HG03280 (cell line): Measurements from ENCODE around the gene PHC3.
"Not testable (repeated sequence)": the region's sequence is repeated elsewhere in the genome, so short reads cannot be mapped to it uniquely, and the experiment has no call there.

Experiments
- ATAC-seq: cut with Tn5 transposase; IDR thresholded peaks from one replicate; pipeline ENCODE4 v1.9.1; 2021; ENCODE audit warnings: mild to moderate bottlenecking, moderate library complexity; ENCODE audit not compliant: unreplicated experiment

PHC3 gene, protein sequence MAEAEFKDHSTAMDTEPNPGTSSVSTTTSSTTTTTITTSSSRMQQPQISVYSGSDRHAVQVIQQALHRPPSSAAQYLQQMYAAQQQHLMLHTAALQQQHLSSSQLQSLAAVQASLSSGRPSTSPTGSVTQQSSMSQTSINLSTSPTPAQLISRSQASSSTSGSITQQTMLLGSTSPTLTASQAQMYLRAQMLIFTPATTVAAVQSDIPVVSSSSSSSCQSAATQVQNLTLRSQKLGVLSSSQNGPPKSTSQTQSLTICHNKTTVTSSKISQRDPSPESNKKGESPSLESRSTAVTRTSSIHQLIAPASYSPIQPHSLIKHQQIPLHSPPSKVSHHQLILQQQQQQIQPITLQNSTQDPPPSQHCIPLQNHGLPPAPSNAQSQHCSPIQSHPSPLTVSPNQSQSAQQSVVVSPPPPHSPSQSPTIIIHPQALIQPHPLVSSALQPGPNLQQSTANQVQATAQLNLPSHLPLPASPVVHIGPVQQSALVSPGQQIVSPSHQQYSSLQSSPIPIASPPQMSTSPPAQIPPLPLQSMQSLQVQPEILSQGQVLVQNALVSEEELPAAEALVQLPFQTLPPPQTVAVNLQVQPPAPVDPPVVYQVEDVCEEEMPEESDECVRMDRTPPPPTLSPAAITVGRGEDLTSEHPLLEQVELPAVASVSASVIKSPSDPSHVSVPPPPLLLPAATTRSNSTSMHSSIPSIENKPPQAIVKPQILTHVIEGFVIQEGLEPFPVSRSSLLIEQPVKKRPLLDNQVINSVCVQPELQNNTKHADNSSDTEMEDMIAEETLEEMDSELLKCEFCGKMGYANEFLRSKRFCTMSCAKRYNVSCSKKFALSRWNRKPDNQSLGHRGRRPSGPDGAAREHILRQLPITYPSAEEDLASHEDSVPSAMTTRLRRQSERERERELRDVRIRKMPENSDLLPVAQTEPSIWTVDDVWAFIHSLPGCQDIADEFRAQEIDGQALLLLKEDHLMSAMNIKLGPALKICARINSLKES

DNA sequence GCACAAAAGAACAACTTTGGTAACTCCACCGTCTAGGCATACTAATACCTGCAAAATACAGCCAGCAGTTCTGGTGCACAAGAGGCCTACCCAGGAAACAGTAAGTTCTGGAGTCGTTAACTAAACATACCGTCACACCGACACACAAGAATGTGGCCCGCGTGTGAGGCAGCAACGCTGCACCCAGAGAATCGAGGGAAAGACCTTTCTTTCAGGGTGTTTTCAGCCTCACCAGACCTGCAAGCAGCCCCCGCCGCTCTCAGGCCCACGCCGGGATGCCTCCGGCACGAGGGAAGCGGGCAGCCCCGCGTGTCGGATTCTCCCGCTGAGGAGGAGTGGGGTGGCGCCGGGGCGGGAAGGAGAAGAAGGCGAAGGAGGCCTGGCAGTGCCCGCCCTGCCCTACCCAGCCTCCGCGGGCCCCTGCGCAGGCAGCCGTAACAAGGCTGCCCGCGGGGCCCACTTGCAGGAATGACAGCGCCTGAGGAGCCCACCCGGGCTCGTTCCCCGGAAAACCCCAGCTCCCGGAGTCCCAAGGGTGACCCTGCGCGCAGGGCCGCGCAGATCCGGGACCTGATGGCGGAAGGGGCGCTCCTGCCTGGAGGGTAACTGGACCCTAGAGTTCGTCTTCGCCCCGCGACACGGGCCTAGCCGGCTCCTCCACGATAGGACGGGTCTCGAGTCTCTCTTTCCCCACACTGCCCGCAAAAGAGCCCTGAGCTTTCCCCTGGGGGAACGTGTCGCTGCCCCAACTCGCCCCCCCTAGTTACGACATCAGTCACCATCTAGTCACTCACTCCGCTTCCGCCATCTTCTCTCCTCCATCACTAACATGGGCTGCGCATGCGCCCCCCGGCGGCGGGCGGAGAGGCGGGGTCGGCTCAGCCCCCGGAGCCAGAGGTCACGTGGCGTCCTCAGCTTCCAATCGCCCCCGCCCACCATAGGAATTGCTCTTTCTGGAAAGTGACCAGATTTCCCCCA lies at the start of gene PHC3:
PHC3 (minus strand) TSS at position 826 of the 978 bp plus-strand sequence; CDS start at position 808, 18 bp downstream.
- ATAC-seq, result peak; percentile 81

DNA sequence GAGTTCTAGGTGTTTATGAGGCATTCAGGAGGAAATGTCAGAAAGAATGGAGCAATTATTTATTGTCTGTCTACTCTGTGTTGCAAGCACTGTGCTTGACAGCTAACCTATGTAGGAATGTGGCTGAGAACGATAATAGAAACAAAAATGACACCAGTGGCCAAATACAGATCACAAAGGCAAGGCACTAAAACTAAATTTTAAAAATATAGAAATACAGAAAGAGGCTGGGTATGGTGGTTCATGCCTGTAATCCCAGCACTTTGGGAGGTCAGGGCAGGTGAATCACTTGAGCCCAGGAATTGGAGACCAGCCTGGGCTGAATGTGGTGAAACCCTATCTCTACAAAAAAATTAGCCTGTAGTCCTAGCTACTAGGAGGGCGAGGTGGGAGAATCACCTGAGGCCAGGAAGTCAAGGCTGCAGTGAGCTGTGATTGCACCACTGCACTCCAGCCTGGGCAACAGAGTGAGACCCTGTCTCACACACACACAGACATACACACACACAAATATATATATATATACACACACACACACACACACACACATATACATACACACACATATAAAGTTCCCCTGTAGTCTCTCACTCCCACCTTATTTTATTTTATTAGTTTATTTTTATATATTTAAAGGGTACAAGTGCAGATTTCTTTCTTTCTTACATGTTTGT lies 46.7 kb upstream of the PHC3 start:
- ATAC-seq, result no peak

DNA sequence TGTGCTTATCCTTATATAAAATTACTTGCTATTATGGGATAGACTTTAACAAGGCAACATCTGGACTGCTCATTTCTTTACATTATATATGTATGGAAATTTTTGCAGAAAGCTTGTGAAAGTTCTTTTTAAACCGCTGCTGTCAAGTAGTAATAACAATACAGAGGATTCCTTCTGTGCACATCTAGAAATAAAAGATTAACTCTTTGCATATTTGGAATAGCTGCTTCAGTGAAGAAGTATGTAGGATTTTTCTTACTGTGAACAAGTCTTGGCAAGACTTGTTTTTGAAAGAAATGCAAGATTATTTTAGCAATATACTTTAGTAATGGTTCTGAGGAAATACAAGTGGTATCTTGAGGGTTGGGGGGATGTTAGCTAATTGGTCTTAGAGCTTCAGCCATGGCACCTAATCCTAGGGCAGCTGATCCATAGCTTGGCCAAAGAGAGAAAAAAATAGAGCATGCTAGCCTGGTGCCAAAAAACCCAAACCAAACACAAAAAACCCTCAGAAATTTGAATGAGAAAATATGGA lies 45.0 kb upstream of the PHC3 start:
- no peak for ATAC-seq

DNA sequence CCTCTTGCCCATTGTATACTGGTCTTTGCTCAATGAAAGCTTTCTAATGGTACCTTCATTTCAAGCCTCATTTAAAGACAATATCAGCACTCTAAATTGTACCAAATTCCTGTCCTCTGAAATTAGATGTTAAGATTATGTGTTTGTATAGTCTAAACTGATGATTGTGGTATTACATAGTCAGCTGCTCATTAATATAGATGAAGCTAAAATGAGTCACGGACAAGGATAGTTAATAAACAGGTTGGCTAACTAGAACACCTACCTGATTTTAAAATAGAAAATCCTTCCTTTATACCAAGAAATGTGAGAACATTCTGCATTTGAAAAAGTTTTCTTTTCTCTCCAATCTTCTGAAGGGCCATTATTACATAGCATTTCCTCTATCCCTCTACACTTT lies 43.6 kb upstream of the PHC3 start:
- no peak for ATAC-seq

DNA sequence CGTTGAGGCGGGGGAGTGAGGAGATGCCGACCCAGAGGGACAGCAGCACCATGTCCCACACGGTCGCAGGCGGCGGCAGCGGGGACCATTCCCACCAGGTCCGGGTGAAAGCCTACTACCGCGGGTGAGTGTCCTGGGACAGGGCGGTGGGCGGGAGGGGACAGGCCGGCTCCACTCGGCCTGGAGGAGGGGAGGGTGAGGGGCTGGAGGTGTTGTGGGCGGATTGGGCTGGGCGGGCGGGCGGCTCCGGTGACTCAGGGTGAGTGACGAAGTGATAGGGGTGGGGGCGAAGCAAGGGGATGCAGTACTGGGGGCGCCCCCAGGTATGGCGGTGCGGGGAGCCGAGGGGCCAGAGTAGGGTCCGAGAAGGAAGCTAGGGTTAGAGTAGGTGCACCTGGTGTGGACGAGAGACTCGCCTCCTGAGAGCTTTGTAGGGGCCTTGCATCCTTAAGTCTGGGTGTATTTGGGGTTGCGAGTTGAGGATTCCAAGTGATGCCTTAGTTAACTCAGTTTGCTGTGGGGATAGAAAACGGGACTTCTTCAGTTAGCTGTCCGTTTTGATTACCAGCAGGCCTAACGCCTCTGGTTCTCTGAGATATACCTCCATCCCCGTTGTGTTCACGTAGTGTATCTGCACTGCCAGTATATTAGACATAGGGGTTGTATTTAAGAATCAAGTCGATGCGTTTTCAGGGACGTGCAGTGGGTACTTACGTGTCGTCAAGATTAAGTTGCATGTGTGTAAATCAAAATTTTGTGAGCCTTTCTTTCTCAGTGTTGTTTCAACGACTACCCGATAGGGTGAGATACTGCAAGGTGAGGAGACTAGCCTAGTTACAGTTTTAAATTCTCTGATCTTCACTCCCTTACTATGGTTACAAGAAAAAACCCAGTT lies 41.4 kb upstream of the PHC3 start:
- peak; percentile 20 for ATAC-seq

DNA sequence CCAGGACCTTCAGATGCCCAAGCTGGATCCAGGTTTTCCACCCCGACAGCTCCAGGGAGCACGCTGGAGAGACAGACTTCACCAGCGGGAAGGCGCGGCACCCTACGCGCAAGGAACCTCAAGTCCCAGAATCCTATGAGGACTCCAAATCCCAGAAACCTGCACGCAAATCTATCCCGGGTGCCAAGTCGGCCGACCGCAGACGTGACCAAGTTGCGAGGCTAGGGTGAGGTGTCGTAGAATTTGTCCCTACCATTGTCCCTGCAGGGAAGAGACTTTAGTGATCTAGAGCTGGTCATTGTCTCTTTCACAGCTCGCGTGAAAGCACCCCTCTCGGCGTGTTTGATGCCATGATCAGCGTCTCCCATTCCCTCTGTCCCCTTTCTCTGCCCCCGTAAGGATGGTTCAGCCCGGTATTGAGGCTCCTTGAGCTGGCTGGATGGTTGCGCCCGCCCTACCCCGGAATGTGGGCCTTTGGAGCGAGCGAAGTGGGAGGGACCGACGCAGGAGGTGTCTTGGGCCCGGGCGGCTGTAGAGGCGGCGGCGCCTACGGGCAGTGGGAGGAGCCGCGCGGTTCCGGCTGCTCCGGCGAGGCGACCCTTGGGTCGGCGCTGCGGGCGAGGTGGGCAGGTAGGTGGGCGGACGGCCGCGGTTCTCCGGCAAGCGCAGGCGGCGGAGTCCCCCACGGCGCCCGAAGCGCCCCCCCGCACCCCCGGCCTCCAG lies 40.6 kb upstream of the PHC3 start, which contains the start of gene PRKCI:
PRKCI (plus strand) TSS at position 501 of the 723 bp plus-strand sequence. CDS start 246 bp downstream, outside the sequence.
- peak; percentile 97 for ATAC-seq

DNA sequence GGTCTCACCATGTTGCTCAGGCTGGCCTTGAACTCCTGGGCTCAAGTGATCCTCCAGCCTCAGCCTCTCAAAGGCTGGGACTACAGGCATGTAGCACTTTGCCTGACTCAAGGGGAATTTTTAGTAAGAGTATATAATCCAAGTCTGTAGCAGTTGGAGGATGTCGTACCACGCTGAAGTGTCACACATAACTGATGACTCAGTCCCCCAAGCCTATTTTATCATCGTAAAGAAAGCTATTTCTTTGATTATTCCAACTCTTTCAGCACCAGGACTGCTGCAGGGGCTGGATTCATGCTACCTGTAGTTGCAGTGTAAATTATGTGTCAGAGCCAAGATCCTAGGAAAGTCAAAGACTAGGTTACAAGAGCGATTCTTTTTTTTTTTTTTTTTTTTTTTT lies 39.3 kb upstream of the PHC3 start:
- no peak for ATAC-seq

DNA sequence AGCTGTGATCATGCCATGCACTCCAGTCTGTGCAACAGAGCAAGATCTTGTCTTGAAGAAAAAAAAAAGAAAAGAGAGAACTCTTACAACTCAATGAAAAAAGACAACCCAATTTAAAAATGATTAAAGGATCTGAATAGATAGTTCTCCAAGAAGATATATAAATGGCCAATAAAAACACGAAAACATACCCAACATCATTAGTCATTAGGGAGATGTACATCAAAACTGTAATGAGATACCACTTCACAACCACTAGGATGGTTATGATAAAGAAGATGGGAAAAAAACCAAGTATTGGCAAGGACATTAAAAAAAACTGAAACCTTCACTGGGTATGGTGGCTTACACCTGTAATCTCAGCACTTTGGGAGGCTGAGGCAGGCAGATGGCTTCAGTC lies 38.3 kb upstream of the PHC3 start:
- ATAC-seq, result no peak

DNA sequence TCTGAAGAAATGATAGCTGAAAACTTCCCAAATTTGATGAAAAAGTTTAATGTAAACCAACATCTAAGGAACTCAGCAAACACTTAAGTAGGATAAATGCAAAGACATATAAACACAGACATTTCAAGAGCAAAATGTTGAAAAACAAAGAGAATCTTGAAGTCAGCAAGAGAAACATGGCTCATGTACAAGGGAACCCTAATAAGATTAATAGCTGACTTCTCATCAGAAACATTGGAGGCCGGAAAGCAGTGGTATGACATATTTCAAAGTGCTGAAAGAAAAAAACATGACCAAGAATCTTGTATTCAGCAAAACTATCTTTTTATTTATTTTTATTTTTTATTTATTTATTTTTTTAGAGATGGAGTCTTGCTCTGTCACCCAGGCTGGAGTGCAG lies 30.1 kb upstream of the PHC3 start:
- no peak for ATAC-seq

DNA sequence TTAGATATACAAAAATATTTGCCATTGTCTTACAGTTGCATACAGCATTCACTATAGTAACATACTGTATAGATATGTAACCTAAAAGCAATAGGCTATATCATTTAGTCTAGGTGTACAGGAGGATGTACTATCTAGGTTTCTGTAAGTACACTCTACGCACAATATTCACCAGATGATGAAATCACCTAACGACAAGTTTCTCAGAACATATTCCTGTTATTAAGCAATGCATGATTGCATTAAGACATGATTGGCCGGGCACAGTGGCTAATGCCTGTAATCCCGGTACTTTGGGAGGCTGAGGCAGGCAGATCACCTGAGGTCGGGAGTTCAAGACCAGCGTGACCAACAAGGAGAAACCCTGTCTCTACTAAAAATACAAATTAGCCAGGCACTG lies 26.2 kb upstream of the PHC3 start:
- ATAC-seq, result no peak

DNA sequence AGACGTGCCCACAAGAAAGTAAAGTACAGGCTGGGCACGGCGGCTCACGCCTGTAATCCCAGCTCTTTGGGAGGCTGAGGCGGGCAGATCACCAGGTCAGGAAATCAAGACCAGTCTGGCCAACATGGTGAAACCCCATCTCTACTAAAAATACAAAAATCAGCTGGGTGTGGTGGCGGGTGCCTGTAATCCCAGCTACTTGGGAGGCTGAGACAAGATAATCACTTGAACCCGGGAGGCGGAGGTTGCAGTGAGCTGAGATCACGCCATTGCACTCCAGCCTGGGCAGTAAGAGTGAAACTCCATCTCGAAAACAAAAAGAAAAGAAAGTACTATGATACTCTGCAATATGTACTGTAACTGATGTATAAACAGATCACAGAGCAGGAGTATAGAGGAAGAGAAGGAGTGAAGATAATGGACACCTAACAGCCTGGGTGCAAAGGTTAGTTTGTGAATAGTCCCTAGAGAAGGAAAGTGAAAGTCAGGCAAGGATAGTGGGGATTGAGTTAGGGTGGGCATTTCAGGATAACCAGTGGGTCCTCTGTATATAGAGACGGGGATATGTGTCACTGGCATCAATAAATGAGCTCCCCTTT lies 24.7 kb upstream of the PHC3 start:
- not testable (repeated sequence) for ATAC-seq

DNA sequence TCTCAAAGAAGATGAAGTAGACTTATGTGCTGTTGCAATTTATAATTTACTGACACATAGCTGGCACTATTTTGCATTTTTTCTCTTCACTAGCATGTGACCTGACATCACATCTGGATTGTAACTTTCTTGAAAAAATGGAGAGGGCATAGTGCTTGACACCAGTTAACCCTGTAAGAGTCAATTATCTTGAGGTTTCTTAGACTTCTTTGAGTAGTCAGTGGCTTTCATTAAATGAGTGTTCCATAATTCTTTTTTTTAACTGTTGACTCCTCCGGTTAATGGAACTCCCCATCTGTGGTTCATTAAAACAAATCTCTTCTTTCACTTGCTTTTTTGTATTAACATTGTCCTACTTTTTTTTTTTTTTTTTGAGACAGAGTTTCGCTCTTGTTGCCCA lies 23.8 kb upstream of the PHC3 start:
- no peak for ATAC-seq

DNA sequence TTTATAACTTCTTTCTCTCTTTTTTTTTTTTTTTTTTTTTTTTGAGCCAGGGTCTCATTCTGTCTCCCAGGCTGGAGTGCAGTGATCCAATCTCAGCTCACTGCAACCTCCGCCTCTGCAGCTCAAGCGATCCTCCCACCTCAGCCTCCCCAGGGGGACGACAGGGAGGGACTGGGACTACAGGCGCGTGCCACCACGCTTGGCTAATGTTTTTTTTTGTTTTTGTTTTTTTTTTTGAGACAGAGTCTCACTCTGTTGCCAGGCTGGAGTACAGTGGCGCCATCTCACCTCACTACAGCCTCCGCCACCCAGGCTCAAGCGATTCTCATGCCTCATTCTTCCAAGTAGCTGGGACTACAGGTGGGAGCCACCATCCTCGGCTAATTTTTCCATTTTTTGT lies 23.0 kb upstream of the PHC3 start:
- ATAC-seq, result no peak

DNA sequence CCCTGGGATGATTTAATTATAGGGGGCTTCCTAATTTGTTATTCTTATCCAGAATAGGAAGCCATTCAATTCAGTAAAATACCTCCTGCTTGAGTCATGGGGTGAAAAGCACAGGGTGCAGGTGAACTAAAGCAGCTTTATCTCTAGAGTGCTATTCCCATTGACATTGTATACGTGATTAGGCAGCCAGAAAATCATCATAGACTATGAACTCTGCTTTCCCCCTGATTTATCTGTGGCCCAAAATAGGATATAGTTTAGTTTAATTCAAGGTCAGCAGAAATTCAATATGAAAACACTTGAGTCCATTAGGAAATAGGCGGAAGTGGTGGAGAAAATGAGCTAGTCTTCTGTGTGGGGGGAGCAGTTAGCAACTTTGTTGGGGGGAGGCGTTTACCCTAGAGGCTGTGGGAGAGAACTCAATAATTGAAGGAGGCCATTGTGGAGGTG lies 22.5 kb upstream of the PHC3 start:
- ATAC-seq, result no peak

DNA sequence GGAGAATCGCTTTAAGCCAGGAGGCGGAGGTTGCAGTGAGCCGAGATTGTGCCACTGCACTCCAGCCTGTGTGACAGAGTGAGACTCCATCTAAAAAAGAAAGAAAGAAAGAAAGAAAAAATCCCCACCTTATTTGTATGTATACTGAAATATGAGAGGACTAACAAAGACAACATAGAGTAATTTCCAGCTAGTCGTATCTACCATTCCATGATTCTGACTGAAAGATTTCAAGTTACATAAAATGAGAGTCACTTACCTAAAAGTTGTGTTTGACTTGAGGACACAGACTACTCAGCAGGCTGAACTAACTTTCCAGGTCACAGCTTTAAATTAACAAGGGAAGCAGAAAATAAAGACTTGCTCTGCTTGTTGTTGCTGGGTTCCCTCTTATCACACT lies 21.9 kb upstream of the PHC3 start:
- no peak for ATAC-seq

DNA sequence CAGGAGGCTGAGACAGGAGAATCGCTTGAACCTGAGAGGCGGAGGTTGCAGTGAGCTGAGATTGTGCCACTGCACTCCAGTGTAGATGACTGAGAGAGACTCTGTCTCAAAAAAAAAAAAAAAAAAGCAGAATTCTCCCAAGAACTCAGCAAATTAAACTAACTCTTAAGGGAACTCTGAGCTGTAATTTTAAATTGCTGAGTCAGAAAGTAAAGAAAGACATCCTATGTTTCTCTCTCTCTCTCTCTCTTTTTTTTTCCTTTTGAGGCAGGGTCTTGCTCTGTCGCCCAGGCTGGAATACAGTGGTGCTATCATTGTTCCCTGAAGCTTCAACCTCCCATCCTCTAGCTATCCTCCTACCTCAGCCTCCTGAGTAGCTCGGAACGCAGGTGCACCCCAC lies 20.0 kb upstream of the PHC3 start:
- ATAC-seq, result no peak

DNA sequence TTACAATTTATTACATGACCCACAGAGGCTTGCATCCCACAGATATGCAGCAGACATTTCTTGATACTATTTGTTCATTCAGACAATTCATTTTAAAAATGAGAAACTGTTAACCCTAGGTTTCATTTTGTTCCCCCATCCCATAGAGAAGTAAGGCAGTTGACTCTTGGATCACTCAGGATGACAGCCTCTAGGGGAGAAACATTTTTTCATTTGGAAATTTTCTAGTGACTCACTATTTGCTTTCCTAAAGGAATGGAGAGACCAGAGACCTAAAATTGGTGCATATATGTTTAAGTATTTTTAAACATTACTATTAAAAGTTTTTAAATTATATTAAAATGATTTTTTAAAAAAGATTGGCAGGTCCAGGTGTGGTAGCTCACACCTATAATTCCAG lies 19.5 kb upstream of the PHC3 start:
- no peak for ATAC-seq

DNA sequence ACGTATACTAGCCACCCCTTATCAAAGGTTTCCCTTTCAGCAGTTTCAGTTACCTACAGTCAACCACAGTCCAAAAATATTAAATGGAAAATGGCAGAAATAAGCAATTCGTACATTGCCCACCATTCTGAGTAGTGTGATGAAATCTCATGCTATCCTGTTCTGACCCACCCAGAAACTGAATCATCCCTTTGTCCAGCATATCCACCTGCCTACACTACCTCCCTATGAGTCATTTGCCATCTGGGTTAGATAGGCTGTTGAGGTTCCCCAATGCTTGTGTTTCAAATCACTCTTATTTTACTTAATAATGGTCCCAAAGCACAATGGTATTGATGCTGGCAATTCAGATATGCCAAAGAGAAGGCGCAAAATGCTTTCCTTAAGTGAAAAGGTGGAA lies 15.3 kb upstream of the PHC3 start:
- ATAC-seq, result no peak
